GM18858 (cell line): ENCODE data around the gene PRPF19.

ENCODE experiments used
- ATAC-seq: cut with Tn5 transposase; IDR thresholded peaks from one replicate; pipeline ENCODE4 v1.9.1; 2021; ENCODE audit not compliant: unreplicated experiment

Gene PRPF19

DNA sequence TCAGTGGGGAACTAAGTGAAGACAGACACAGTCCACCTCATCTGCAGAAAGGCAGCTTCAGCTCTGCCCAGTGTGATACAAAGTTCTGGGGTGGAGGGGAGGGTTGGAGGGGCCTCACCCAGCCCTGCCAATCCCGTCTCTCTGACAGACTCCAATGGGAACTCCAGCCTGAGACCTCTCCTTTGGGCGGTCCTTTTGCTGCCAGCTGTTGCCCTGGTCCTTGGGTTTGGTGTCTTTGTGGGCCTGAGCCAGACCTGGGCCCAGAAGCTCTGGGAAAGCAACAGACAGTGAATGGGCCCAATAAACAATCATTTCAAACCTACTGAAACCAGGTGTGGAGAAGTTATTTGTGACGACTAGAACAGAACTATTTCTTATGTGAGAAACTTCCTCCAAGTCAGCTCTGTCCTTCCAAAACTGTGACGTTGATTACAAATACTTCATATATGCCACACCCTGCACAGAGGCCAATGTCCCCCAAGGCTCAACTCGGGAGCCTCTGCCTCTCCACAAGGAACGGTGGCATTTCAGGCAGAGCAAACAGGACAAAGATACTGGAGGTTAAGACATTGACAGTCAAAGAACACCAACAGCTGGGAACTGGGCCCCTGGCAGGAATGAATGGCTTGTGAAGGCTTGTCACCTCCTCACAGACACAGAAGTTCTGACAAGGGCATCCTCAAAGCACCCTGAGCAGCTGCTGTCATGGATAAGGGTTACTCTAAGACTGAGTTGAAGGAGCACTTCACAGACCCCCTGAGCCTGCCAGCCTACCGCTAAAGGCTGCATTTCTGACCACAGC, 30.8 kb downstream of the PRPF19 start:
- no peak for ATAC-seq

GRCh38 chr11:60874421-60875365, 31.7 kb downstream of the PRPF19 start:
- ATAC-seq = no peak

DNA sequence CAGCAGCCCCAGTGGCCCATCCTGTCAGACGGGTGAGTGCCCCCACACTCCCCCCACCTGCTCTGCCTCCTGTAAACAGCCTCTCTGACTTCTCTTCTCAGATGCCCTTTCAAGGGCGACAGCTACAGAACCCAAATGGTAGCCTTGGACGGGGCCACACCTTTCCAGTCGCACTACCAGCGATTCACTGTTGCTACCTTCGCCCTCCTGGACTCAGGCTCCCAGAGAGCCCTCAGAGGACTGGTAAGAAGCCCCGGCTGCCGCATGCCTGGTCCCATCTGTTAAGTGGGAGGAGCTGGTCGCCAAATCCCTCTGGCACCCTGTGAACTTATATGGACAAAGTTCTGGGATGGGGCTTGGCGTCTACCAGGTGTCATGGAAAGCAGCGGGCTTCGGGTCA, 32.9 kb downstream of the PRPF19 start:
- ATAC-seq = no peak

- ATAC-seq = no peak
These were observed 33.3 kb downstream of the PRPF19 start for GRCh38 chr11:60872961-60873524.

DNA sequence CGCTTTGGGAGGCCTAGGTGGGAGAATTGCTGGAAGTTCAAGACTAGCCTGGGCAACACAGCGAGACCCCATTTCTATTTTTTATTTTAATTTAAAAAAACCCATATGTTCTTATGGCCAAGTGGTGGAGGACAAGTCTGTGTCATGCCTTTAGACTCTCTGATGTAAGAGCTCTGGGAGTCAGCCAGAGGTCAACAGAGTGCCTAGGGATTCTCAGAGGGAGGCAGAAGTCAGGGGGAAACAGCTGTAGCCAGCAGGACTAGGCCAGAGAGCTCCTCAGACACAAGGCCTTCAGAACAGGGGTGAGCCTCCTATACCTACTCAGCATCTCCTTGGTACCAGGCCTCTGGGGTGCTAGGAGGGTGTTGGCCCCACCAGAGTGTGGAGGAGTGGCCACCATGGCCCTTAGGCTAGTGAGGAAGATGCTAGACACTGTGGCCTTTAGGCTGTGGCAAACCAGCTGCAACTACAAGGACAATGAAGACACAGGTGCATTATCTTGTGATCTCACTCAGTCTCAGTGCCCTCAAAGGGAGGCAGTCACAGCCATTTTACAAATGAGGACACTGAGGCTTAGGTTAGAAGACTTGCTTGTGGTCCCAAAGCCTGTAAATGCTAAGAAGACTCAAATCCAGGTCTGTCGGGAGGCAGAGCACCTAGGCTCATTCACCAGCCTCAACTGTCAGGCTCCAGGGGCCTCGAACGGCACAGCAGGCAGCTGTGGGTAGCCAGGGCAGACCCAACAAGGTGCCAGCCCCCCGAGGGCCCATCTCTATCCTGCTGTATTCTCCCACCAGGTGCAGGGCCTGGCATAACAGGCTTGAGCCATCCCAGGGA, 34.0 kb downstream of the PRPF19 start:
- no peak for ATAC-seq

- ATAC-seq = no peak
These were observed 34.9 kb downstream of the PRPF19 start for GRCh38 chr11:60871378-60872061.

- no peak for ATAC-seq
These were observed 35.5 kb downstream of the PRPF19 start for GRCh38 chr11:60870733-60871377.

GRCh38 chr11:60870276-60870675, 36.1 kb downstream of the PRPF19 start:
- ATAC-seq = no peak

GRCh38 chr11:60869451-60869825, 36.9 kb downstream of the PRPF19 start:
- ATAC-seq = no peak

DNA sequence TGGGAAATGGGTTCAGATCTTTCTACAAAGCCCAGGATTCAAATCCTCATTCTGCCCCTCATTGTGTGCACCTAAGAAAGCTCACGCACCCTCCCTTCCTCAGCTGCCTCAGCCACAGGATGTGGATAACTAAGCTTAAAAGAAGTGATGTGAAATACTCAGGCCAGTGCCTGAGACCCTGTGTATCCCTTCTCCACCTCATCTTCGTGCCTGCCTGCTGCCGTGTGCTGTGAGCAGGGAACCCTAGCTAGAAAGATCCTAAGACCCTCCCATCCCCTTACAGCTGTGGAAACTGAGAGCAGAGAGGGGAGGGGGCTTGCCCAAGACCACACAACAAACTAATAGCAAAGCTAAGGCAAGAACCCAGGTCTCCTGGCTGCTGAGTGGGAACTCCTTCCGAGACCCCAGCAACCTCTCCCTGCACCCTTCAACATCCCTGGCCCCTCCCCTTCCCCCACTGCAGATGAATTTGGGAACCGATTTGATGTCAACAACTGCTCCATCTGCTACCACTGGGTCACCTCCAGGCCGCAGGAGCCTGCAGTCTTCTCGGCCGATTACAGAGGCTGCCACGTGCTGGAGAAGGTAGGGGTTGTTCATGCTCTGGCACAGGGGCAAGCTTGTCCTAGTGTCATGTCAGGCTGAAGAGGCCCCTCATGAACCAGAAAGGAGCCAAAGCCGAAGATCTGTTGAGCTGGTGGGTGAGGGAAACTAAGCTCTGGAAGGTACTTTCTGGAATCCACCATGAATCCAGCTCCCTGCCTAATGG, 37.5 kb downstream of the PRPF19 start:
- ATAC-seq = no peak

DNA sequence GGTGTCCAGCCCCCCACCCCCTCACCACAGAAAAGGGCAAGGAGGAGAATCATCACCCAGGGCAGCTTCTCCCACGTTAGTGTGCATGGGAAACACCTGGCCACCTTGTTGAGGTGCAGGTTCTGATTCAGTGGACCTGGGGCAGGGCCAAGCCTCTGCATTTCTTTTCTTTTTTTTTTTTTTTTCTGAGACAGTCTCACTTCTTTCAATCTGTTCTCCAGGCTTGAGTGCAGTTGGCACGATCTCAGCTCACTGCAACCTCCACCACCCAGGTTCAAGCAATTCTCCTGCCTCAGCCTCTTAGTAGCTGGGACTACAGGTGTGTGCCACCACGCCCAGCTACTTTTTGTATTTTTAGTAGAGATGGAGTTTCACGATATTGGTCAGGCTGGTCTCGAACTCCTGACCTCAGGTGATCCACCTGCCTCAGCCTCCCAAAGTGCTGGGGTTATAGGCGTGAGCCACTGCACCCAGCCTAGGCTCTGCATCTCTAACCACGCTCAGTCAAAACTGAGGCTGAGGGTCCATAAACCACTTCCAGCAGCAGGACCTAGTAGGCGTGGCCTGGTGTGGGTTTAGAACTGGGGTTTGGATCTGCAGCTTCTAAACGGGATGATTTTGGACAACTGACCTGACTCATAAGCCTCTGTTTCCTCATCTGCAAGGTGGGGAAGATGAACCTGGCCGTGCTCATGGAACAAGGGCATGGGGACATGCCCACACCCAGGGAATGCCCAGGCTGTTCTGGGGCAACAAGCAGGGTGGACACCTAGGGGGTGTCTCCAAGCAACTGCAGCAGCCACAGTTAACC, 38.3 kb downstream of the PRPF19 start:
- ATAC-seq = no peak

GRCh38 chr11:60866911-60867870, 39.2 kb downstream of the PRPF19 start, which contains the start of gene ZP1:
Gene ZP1 (plus strand): TSS chr11:60867542. CDS start chr11:60867562, 20 bp downstream.
- ATAC-seq = no peak

DNA sequence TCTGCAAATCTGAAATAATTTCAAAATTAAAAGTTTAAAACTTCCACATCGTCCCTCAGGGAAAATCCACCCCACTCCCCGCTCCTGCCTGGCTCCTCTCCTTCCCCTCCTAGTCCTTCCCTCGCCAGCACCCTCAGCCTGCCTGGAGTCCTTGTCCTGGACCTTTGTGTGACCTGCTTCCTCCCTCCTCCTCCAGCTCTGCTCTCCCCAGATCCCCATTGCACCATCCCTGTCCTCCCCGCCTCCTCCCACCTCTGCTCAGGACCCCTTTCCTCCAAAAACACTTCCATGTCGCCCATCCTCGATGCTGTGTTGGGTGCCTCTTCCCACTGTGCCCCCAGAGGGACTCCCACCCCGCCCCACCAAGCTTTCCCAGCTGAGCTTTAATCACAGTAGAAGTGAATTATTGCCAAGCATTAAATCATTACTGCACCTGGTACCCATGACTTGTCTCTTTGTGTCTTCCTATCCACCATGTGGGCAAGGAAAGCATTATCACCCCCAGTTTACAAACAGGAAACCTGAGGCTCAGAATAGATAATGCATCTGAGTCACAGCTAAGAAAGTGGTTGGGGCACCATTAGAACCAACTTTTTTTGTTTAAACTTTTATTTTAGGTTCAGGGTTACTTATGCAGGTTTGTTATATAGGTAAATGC, 41.4 kb downstream of the PRPF19 start:
- ATAC-seq = no peak

GRCh38 chr11:60863550-60864521, 42.5 kb downstream of the PRPF19 start:
- ATAC-seq = no peak

GRCh38 chr11:60862171-60862570, 44.2 kb downstream of the PRPF19 start:
- no peak for ATAC-seq
